Fibroblast of lung (primary cell): Measurements from ENCODE around the gene HOXA7.

Source experiments
- CTCF ChIP-seq, 2 donors: IDR thresholded peaks in 1 of 2; conservative IDR thresholded peaks in 1 of 2; 1 replicate in 1 of 2; 2 replicates in 1 of 2; pipeline ENCODE4 v1.5.1; 2011 to 2012; ENCODE audit warnings: low read length in 2 of 2, control low read depth in 1 of 2, inconsistent platforms in 1 of 2, low read depth in 1 of 2, mild to moderate bottlenecking in 1 of 2
- EZH2 ChIP-seq: IDR thresholded peaks from 2 replicates; pipeline ENCODE4 v1.5.1; 2012; ENCODE audit warnings: low read length, control low read depth, mild to moderate bottlenecking; ENCODE audit errors: missing control alignments

GRCh38 chr7:27171637-27172314 lies 15.3 kb upstream of the HOXA7 start:
- TF ChIP-seq CTCF (conservative IDR thresholded peaks at IDR 0.05 in 1 of 2, IDR thresholded peaks at IDR 0.05 in 1 of 2; ENCODE audit: low read depth in 1 of 2, low read length in 2 of 2) (no peak), EZH2 (peak; percentile 80)
